Transverse colon (tissue), 4 donors: ENCODE data around the gene EPC2. TPM values are rescaled to one million over a fixed set of nuclear protein-coding genes. Genes with fewer than 3 reads are reported as not detected.

Experiments
- DNase-seq: peaks from one replicate; pipeline ENCODE4 v3.0.0-alpha.2; 2019
- H3K27ac ChIP-seq, 4 donors: fragments of 200-600 bp; sonication (generic); 2 replicates each; pipeline ENCODE4 v1.5.1; 2016 to 2018; ENCODE audit warnings: inconsistent platforms in 4 of 4
- H3K27me3 ChIP-seq: fragments of 200-600 bp; sonication (generic); 2 replicates; pipeline ENCODE4 v1.5.1; 2017; ENCODE audit warnings: inconsistent platforms
- H3K36me3 ChIP-seq, 4 donors: fragments of 200-600 bp; sonication (generic); 2 replicates each; pipeline ENCODE4 v1.5.1; 2017 to 2019; ENCODE audit warnings: inconsistent platforms in 4 of 4
- H3K4me1 ChIP-seq, 4 donors: fragments of 200-600 bp; sonication (generic); 2 replicates each; pipeline ENCODE4 v1.5.1; 2017 to 2020; ENCODE audit warnings: inconsistent platforms in 4 of 4
- H3K4me3 ChIP-seq, 4 donors: fragments of 200-600 bp; sonication (generic); 1 replicate in 1 of 4; 2 replicates in 3 of 4; pipeline versions ENCODE4 v1.5.1 to v1.6.1; 2017 to 2019; ENCODE audit warnings: inconsistent platforms in 4 of 4
- H3K9me3 ChIP-seq, 2 donors: fragments of 200-600 bp; sonication (generic); 2 replicates each; pipeline ENCODE4 v1.5.1; 2017 to 2019; ENCODE audit warnings: inconsistent platforms in 2 of 2
- CTCF ChIP-seq, 5 experiments: fragments of 200-600 bp in 3 of 5; fragments of 450-650 bp in 2 of 5; sonication (generic) in 3 of 5; IDR thresholded peaks; 1 replicate in 2 of 5; 2 replicates in 3 of 5; pipeline ENCODE4 v1.5.1; 2016 to 2017; ENCODE audit warnings: antibody characterized with exemption in 5 of 5, inconsistent platforms in 3 of 5, mild to moderate bottlenecking in 2 of 5, moderate library complexity in 1 of 5
- EP300 ChIP-seq: sonication (generic); formaldehyde crosslinking; IDR thresholded peaks from one replicate; pipeline ENCODE4 v1.6.1; 2017; ENCODE audit warnings: antibody characterized with exemption, low read depth
- POLR2A ChIP-seq: fragments of 450-650 bp; IDR thresholded peaks from one replicate; pipeline ENCODE4 v1.6.1; 2016; ENCODE audit warnings: antibody characterized with exemption, mild to moderate bottlenecking, moderate library complexity
- POLR2AphosphoS5 ChIP-seq, 3 donors: sonication (generic); formaldehyde crosslinking; IDR thresholded peaks; one replicate each; pipeline ENCODE4 v1.6.1; 2016; ENCODE audit warnings: antibody characterized with exemption in 3 of 3
- WGBS, 2 donors: methylation state at CpG; one replicate each; pipeline ENCODE4 v1.1.5; 2018; ENCODE audit warnings: low coverage in 1 of 2; 5-methylcytosine and 5-hydroxymethylcytosine counted together
- in situ Hi-C, 4 donors: fragments of 200-750 bp; cut with MboI; loops; one replicate each; pipeline versions ENCODE4 v1.15.0 to v1.15.1; 2017; ENCODE audit warnings: low sequenced_read_pairs in 3 of 4, low pct_ligation_motif_present in 1 of 4, low pct_unique_long_range_greater_than_20kb in 1 of 4
- intact Hi-C: fragments of 100-400 bp; cut with DNase I; formaldehyde crosslinking; loops from one replicate; pipeline ENCODE4 v1.15.1; 2023; ENCODE audit warnings: low total_unique reads
- small RNA-seq, 4 donors: library from RNA; depleted of rRNA; stranded (forward); fragments of <200 nt; gene quantifications; one replicate each; pipeline ENCODE3, GENCODE V24; 2016
- total RNA-seq, 4 donors: library from RNA; depleted of rRNA; stranded (reverse); fragments of >200 nt; gene quantifications; one replicate each; pipeline ENCODE4 v1.1.0, GENCODE V29; 2016

EPC2 gene
- total RNA-seq, 4 donors from 2014 or later = 18.3 to 40.4 (median 25.7) TPM

GRCh38 chr2:148828941-148829340 is 184.4 kb downstream of the EPC2 start:
- intact Hi-C loops = no loop called here

GRCh38 chr2:148829618-148830017 is 185.1 kb downstream of the EPC2 start:
- in situ Hi-C loops (no loop called here), intact Hi-C loops (no loop called here)

More at GRCh38 chr2:148828941-148829340, 184.4 kb downstream of the EPC2 start:
- no peaks in the 10 kb centered on the region for H3K4me1 ChIP-seq
- no peak for DNase-seq
- H3K27me3 ChIP-seq = no peaks in the 10 kb centered on the region
- H3K9me3 ChIP-seq = no peaks in the 10 kb centered on the region
- H3K36me3 ChIP-seq = no peaks in the 10 kb centered on the region
- 75 to 86% methylated on average over 2 of the region's 2 CpGs for WGBS, 2 donors
- TF ChIP-seq POLR2AphosphoS5 (IDR thresholded peaks at IDR 0.05) (no peak), CTCF (IDR thresholded peaks at IDR 0.05) (no peak), EP300 (no peak), POLR2A (no peak)
- in situ Hi-C loops = no loop called here
- no peak overlapping the region for H3K4me3 ChIP-seq
- no peak overlapping the region for H3K27ac ChIP-seq

GRCh38 chr2:148832637-148833036 is 188.1 kb downstream of the EPC2 start:
- DNase-seq = no peak
- H3K27me3 ChIP-seq = no peaks in the 10 kb centered on the region
- H3K4me3 ChIP-seq = no peak overlapping the region
- H3K4me1 ChIP-seq = no peaks in the 10 kb centered on the region
- H3K27ac ChIP-seq = no peak overlapping the region
- in situ Hi-C loops = no loop called here
- TF ChIP-seq POLR2AphosphoS5 (IDR thresholded peaks at IDR 0.05) (no peak), POLR2A (no peak), CTCF (IDR thresholded peaks at IDR 0.05) (no peak), EP300 (no peak)
- 82% methylated on average over 7 of the region's 7 CpGs; no CpG with 5 or more reads in 1 of the 2 donors for WGBS, 2 donors
- no peaks in the 10 kb centered on the region for H3K9me3 ChIP-seq
- intact Hi-C loops = no loop called here
- no peaks in the 10 kb centered on the region for H3K36me3 ChIP-seq

More at GRCh38 chr2:148829618-148830017, 185.1 kb downstream of the EPC2 start:
- H3K4me1 ChIP-seq = no peaks in the 10 kb centered on the region
- no peaks in the 10 kb centered on the region for H3K36me3 ChIP-seq
- H3K27me3 ChIP-seq = no peaks in the 10 kb centered on the region
- whole genome bisulfite sequencing, 2 donors = 88% methylated on average over 3 of the region's 3 CpGs; no CpG with 5 or more reads in 1 of the 2 donors
- no peak for DNase-seq
- H3K27ac ChIP-seq = no peak overlapping the region
- no peaks in the 10 kb centered on the region for H3K9me3 ChIP-seq
- H3K4me3 ChIP-seq = no peak overlapping the region
- no peak for TF ChIP-seq POLR2AphosphoS5 (IDR thresholded peaks at IDR 0.05)
- TF ChIP-seq CTCF (IDR thresholded peaks at IDR 0.05) = no peak
- no peak for TF ChIP-seq POLR2A
- no peak for TF ChIP-seq EP300

Small RNA genes lying within 50 kb of the gene (small RNA-seq; reads per million reads assigned to genes)
- gene RNU2-9P (0 reads per million in 4 donors), gene RPS29P8 (0 reads per million in 4 donors)

Other genes with a start within 250 kb of the EPC2 start
- 1 to 10 TPM in 3 of 4 donors, under 1 TPM in 1; 0.75 to 3.2 (median 2.3) TPM for gene KIF5C, start 230.5 kb downstream of the EPC2 start, total RNA-seq